HepG2 (cell line): Measurements from ENCODE around the gene FGD2. TPM values are rescaled to one million over a fixed set of nuclear protein-coding genes. Genes with fewer than 3 reads are reported as not detected.

ENCODE experiments used
- BCL3 ChIP-seq: sonication (generic); formaldehyde crosslinking; IDR thresholded peaks from 2 replicates; pipeline ENCODE4 v1.5.1; 2020; ENCODE audit warnings: mild to moderate bottlenecking, missing genetic modification reagents, moderate library complexity
- DMTF1 ChIP-seq: sonication (generic); formaldehyde crosslinking; IDR thresholded peaks from 2 replicates; pipeline ENCODE4 v1.4.0; 2020; ENCODE audit warnings: mild to moderate bottlenecking, missing genetic modification reagents
- E2F5 ChIP-seq: sonication (generic); formaldehyde crosslinking; conservative IDR thresholded peaks from 2 replicates; pipeline ENCODE4 v1.4.0; 2020; ENCODE audit warnings: missing genetic modification reagents
- FIP1L1 ChIP-seq: fragments of 200-400 bp; formaldehyde crosslinking; IDR thresholded peaks from 2 replicates; pipeline ENCODE4 v1.6.1; 2018; ENCODE audit warnings: low read depth, mild to moderate bottlenecking, low read length, moderate library complexity, borderline replicate concordance; ENCODE audit not compliant: insufficient read depth
- KDM5B ChIP-seq: sonication (generic); formaldehyde crosslinking; IDR thresholded peaks from 2 replicates; pipeline ENCODE4 v1.4.0; 2020; ENCODE audit warnings: missing genetic modification reagents, mild to moderate bottlenecking, borderline replicate concordance
- KLF9 ChIP-seq: IDR thresholded peaks from 2 replicates; pipeline ENCODE4 v1.6.1; 2016; ENCODE audit warnings: low read depth
- MEF2D ChIP-seq: sonication (generic); formaldehyde crosslinking; IDR thresholded peaks from 2 replicates; pipeline ENCODE4 v1.5.1; 2020; ENCODE audit warnings: mild to moderate bottlenecking, missing genetic modification reagents
- ZFP62 ChIP-seq: sonication (generic); formaldehyde crosslinking; IDR thresholded peaks from 2 replicates; pipeline ENCODE4 v1.4.0; 2020; ENCODE audit warnings: missing genetic modification reagents
- ZFX ChIP-seq: sonication (generic); formaldehyde crosslinking; IDR thresholded peaks from 2 replicates; pipeline ENCODE4 v1.4.0; 2020; ENCODE audit warnings: mild to moderate bottlenecking, low read depth, missing genetic modification reagents, moderate library complexity
- ZNF12 ChIP-seq: sonication (generic); formaldehyde crosslinking; IDR thresholded peaks from 2 replicates; pipeline ENCODE4 v1.5.0; 2020; ENCODE audit warnings: missing genetic modification reagents
- ZNF761 ChIP-seq: sonication (generic); formaldehyde crosslinking; conservative IDR thresholded peaks from 2 replicates; pipeline ENCODE4 v1.4.0; 2020; ENCODE audit warnings: mild to moderate bottlenecking, missing genetic modification reagents
- polyA plus RNA-seq, 8 experiments: library from polyadenylated mRNA; depleted of rRNA in 3 of 8; stranded (reverse) in 7 of 8; unstranded in 1 of 8; fragments of >200 nt; fragmentation: Illumina TruSeq in 4 of 8; extraction: Trizol in 4 of 8; gene quantifications; 2 replicates each; pipeline versions ENCODE4 v1.2.1 to v1.2.3, GENCODE V29; 2011 to 2016; ENCODE audit warnings: low read depth in 4 of 8, missing spikeins in 1 of 8, mixed read lengths in 1 of 8; ENCODE audit not compliant: insufficient read depth in 1 of 8
- total RNA-seq, 5 experiments: library from RNA; depleted of rRNA; stranded (reverse); fragments of >200 nt; fragmentation: Illumina TruSeq; extraction: Trizol; gene quantifications; 2 replicates each; pipeline ENCODE4 v1.2.3, GENCODE V29; 2016; ENCODE audit warnings: low read depth in 1 of 5
- TF ChIP-seq, protein P1 (sequence below): sonication (generic); formaldehyde crosslinking; IDR thresholded peaks from 2 replicates; pipeline ENCODE4 v1.4.0; 2020; ENCODE audit warnings: missing genetic modification reagents
- TF ChIP-seq, protein P2 (sequence below): sonication (generic); formaldehyde crosslinking; IDR thresholded peaks from 2 replicates; pipeline ENCODE4 v1.4.0; 2020; ENCODE audit warnings: missing genetic modification reagents
- TF ChIP-seq, protein P3 (sequence below): sonication (generic); formaldehyde crosslinking; IDR thresholded peaks from 2 replicates; pipeline ENCODE4 v1.4.0; 2020; ENCODE audit warnings: mild to moderate bottlenecking, missing genetic modification reagents

Gene FGD2
- total and polyA plus RNA-seq, 2 of the 13 experiments (the other 11 are each of a cell fraction or from before 2014, with no cell fraction given) = not detected

DNA sequence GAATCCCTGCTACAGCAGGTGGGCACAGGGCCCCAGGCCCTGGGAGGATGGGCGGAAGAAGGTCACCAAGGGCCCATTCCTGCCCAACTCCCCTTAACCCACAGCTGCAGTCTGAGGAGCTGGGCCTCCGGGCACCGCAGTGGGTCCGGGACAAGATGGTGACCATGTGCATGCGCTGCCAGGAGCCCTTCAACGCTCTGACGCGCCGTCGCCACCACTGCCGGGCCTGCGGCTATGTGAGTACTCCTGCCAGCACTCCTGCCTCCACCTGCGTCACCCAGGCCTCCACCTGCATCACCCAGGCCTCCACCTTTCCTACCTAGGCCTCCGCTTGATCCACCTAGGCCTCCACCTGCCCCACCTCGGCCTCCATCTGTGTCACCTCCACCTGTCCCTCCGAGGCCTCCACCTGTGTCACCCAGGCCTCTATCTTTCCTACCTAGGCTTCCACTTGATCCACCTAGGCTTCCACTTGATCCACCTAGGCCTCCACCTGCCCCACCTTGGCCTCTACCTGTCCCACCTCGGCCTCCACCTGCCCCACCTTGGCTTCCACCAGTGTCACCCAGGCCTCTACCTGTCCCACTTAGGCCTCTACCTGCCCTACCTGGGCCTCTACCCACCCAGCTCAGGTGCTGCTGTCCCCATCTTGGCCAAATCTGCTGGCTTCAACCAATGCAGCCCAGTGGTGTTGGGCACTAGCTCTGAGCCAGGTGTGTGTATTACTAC is 16.8 kb downstream of the FGD2 start (continued):
- TF ChIP-seq BCL3 (CRISPR knock-in tag) (no peak), E2F5 (CRISPR knock-in tag) (no peak), DMTF1 (CRISPR knock-in tag) (no peak), MEF2D (no peak), ZNF761 (CRISPR knock-in tag) (no peak), ZFX (0 out of 2 replicates have a peak, but pooled peaks have one; percentile 1), FIP1L1 (no peak), ZFP62 (CRISPR knock-in tag) (no peak), KDM5B (peak; percentile 17; the same call in 1 of the 2 replicates), KLF9 (CRISPR knock-in tag) (no peak), ZNF12 (no peak)
- TF ChIP-seq, protein P1, sequence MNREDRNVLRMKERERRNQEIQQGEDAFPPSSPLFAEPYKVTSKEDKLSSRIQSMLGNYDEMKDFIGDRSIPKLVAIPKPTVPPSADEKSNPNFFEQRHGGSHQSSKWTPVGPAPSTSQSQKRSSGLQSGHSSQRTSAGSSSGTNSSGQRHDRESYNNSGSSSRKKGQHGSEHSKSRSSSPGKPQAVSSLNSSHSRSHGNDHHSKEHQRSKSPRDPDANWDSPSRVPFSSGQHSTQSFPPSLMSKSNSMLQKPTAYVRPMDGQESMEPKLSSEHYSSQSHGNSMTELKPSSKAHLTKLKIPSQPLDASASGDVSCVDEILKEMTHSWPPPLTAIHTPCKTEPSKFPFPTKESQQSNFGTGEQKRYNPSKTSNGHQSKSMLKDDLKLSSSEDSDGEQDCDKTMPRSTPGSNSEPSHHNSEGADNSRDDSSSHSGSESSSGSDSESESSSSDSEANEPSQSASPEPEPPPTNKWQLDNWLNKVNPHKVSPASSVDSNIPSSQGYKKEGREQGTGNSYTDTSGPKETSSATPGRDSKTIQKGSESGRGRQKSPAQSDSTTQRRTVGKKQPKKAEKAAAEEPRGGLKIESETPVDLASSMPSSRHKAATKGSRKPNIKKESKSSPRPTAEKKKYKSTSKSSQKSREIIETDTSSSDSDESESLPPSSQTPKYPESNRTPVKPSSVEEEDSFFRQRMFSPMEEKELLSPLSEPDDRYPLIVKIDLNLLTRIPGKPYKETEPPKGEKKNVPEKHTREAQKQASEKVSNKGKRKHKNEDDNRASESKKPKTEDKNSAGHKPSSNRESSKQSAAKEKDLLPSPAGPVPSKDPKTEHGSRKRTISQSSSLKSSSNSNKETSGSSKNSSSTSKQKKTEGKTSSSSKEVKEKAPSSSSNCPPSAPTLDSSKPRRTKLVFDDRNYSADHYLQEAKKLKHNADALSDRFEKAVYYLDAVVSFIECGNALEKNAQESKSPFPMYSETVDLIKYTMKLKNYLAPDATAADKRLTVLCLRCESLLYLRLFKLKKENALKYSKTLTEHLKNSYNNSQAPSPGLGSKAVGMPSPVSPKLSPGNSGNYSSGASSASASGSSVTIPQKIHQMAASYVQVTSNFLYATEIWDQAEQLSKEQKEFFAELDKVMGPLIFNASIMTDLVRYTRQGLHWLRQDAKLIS = no peak
- TF ChIP-seq, protein P2, sequence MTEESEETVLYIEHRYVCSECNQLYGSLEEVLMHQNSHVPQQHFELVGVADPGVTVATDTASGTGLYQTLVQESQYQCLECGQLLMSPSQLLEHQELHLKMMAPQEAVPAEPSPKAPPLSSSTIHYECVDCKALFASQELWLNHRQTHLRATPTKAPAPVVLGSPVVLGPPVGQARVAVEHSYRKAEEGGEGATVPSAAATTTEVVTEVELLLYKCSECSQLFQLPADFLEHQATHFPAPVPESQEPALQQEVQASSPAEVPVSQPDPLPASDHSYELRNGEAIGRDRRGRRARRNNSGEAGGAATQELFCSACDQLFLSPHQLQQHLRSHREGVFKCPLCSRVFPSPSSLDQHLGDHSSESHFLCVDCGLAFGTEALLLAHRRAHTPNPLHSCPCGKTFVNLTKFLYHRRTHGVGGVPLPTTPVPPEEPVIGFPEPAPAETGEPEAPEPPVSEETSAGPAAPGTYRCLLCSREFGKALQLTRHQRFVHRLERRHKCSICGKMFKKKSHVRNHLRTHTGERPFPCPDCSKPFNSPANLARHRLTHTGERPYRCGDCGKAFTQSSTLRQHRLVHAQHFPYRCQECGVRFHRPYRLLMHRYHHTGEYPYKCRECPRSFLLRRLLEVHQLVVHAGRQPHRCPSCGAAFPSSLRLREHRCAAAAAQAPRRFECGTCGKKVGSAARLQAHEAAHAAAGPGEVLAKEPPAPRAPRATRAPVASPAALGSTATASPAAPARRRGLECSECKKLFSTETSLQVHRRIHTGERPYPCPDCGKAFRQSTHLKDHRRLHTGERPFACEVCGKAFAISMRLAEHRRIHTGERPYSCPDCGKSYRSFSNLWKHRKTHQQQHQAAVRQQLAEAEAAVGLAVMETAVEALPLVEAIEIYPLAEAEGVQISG (CRISPR knock-in tag) = 0 out of 2 replicates have a peak, but pooled peaks have one; percentile 6
- TF ChIP-seq, protein P3, sequence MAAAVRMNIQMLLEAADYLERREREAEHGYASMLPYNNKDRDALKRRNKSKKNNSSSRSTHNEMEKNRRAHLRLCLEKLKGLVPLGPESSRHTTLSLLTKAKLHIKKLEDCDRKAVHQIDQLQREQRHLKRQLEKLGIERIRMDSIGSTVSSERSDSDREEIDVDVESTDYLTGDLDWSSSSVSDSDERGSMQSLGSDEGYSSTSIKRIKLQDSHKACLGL (CRISPR knock-in tag) = 0 out of 2 replicates have a peak, but pooled peaks have one; percentile 40
